Stimulated activated CD4-positive, alpha-beta T cell treated with anti-CD3 and anti-CD28 coated beads, Interleukin-4, amount 100 ng/mL, for 24 hours (primary cell): ENCODE results near the gene MARCHF3.
"Not testable (repeated sequence)": the region's sequence is repeated elsewhere in the genome, so short reads cannot be mapped to it uniquely, and the experiment has no call there.

Experiments
- DNase-seq: peaks from one replicate; pipeline ENCODE4 v3.0.0-alpha.2; 2020

The MARCHF3 gene

GRCh38 chr5:126948011-126948355 is 82.4 kb downstream of the MARCHF3 start:
- DNase-seq, result no peak

- no peak for DNase-seq
Measured at GRCh38 chr5:126947146-126948010, 83.0 kb downstream of the MARCHF3 start.

GRCh38 chr5:126942908-126943307 is 87.5 kb downstream of the MARCHF3 start:
- not testable (repeated sequence) for DNase-seq

GRCh38 chr5:126941403-126941802 is 89.0 kb downstream of the MARCHF3 start:
- DNase-seq, result no peak

- DNase-seq, result no peak
Measured at GRCh38 chr5:126939887-126940286, 90.5 kb downstream of the MARCHF3 start.

GRCh38 chr5:126938466-126938865 is 91.9 kb downstream of the MARCHF3 start:
- DNase-seq, result no peak

GRCh38 chr5:126937771-126938170 is 92.6 kb downstream of the MARCHF3 start:
- DNase-seq, result no peak

GRCh38 chr5:126936775-126937418 is 93.5 kb downstream of the MARCHF3 start:
- no peak for DNase-seq

- no peak for DNase-seq
Measured at GRCh38 chr5:126931963-126932660, 98.2 kb downstream of the MARCHF3 start.

GRCh38 chr5:126928041-126928440 is 102.3 kb downstream of the MARCHF3 start:
- no peak for DNase-seq

- no peak for DNase-seq
Measured at GRCh38 chr5:126927429-126927828, 102.9 kb downstream of the MARCHF3 start.

GRCh38 chr5:126926187-126926586 is 104.2 kb downstream of the MARCHF3 start:
- DNase-seq, result no peak

GRCh38 chr5:126925482-126925881 is 104.9 kb downstream of the MARCHF3 start:
- no peak for DNase-seq

- no peak for DNase-seq
Measured at GRCh38 chr5:126924331-126925033, 105.9 kb downstream of the MARCHF3 start.

GRCh38 chr5:126921241-126922091 is 108.9 kb downstream of the MARCHF3 start:
- no peak for DNase-seq

GRCh38 chr5:126920291-126920690 is 110.1 kb downstream of the MARCHF3 start:
- DNase-seq, result no peak

- DNase-seq, result no peak
Measured at GRCh38 chr5:126919566-126919965, 110.8 kb downstream of the MARCHF3 start.

- DNase-seq, result no peak
Measured at GRCh38 chr5:126918615-126918957, 111.8 kb downstream of the MARCHF3 start.

GRCh38 chr5:126917918-126918614 is 112.3 kb downstream of the MARCHF3 start:
- no peak for DNase-seq

- DNase-seq, result no peak
Measured at GRCh38 chr5:126915496-126915895, 114.9 kb downstream of the MARCHF3 start.

- no peak for DNase-seq
Measured at GRCh38 chr5:126914801-126915436, 115.4 kb downstream of the MARCHF3 start.
